ENCODE results near the gene STT3B. TPM values are rescaled to one million over a fixed set of nuclear protein-coding genes. Genes with fewer than 3 reads are reported as not detected.

Gene STT3B
- polyA plus RNA-seq, 4 donors: 183 to 209 (median 196) TPM

GRCh38 chr3:31515486-31516284 is 17.0 kb upstream of the STT3B start:
- no peak for DNase-seq (ENCODE audit: low read depth in 4 of 4, low spot score in 3 of 4)

DNA sequence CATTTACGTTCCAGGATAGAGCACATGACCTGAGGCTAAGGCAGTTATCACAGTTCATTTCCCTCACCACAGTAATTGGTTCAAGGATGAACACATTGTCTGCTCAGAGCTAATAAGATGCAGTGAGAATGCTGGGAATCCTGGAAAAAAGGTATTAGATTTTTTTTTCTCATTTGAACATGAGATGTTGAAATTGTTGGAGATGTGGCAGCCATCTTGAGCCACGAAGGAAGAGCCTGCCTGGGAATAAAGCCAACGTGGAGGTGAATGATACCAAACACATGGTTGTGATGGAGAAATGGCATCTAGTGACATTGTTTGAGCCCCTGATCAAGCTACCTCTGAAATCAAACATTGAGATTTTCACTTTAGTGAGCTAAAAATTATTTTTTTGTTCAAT is 16.0 kb upstream of the STT3B start:
- DNase-seq (ENCODE audit: low read depth in 4 of 4, low spot score in 3 of 4): no peak

GRCh38 chr3:31521468-31521867 is 11.3 kb upstream of the STT3B start:
- DNase-seq (ENCODE audit: low read depth in 4 of 4, low spot score in 3 of 4): no peak

DNA sequence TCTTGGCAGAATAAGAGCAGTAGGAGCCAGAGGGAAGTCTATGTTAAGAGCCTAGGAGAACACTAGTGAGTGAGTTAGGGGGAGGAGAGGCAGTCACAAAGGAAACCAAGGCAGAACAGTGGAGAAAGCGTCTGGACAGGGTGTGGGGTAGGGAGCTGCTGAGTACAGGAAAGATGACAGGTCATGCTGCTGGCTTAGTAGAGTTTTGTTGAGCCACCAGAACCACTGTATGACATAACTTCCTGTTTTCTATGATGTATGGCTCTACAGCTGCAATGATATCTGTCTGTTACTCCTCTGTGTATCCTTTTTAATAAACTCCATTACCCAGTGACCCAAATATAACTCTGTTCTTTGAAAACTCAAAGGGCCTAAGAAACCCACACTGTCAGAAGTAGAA is 10.6 kb upstream of the STT3B start:
- DNase-seq (ENCODE audit: low read depth in 4 of 4, low spot score in 3 of 4): no peak

GRCh38 chr3:31523543-31523942 is 9.2 kb upstream of the STT3B start:
- DNase-seq (ENCODE audit: low read depth in 4 of 4, low spot score in 3 of 4): no peak

DNA sequence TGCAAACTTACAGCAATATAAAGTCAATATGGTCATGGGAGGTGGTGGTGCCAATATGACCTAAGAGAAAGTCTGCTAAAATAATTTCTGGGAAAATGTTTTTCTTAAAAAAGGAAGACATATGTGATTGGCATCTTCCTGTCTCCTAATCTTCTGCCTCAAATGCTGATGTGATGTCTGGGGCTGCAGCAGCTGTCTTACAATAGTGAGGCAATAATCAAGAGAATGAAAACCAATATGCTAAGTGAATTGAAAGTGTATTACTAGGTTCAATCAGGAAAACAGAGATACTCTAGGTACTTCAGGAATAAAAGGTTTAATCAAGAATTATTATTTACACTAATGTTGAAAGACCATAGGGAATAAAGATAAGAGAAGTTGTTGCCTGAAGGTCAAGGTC is 7.2 kb upstream of the STT3B start:
- DNase-seq (ENCODE audit: low read depth in 4 of 4, low spot score in 3 of 4): no peak

DNA sequence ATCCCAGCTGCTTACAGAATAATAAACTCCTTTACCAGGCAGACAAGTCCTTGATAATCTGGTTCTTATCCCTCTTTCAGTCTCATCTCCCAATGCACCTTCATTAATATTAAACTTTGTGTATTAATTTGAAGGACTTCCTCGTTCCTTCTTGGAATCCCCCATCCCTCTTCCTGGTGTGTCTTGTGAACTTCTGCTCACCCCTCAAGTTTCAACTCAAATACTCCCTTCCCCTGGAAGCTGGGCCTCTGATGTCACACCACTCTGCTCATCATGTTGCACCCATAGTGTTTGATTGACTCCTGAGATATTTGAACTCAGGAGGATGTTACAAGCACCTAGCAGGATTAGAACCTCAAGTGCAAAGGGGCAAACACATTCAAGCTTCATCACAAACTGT is 3.3 kb upstream of the STT3B start:
- no peak for DNase-seq (ENCODE audit: low read depth in 4 of 4, low spot score in 3 of 4)

- no peak for DNase-seq (ENCODE audit: low read depth in 4 of 4, low spot score in 3 of 4)
Observed at GRCh38 chr3:31530039-31530959, 2.4 kb upstream of the STT3B start.

DNA sequence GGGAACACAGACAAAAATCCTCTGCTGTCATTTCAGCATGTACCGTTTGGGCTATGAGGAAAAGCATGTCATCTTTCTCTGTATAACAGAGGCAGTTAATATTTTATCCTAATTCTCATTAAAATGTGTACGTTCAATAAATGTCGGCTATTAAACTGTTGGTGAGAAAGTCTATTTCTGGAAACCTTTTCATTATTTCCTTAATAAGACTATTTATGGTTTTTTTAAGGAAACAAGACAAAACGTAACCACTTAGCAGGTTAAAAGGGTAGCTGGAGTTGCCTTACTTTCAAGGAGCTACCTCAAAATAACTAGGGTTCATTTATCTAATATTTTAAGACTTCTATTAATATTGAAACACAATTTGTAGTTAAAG is 1.8 kb upstream of the STT3B start:
- no peak for DNase-seq (ENCODE audit: low read depth in 4 of 4, low spot score in 3 of 4)

DNA sequence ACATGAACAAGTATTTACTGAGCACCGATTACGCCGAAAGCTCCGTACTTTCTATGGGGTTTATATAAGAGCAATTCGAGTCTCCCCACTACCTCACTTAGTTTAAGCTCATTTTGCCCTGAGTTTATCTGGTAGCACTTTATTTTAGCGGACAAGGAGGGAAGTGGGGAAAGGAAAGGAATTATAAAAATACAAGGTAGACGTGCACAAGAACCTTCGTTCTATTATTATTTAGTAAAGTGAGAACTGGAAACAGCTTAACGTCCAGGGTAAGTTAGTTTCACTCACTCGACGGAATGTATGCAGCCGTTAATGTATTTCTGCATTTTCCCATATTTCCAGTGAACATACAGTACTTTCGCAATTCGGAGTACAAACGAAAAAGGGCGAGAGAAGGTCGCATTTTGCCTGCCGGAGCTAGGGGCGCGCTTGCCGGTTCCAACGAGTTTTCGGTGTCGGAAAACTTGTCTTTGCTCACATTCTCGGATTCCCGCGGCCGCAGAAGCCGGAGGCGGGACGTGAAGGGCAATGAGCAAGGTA is 1.2 kb upstream of the STT3B start:
- peak in 1 of 4 donors; percentile 2 for DNase-seq (ENCODE audit: low read depth in 4 of 4, low spot score in 3 of 4)

- DNase-seq (ENCODE audit: low read depth in 4 of 4, low spot score in 3 of 4): peak; percentile 97 to 98 (median 98)
Observed at GRCh38 chr3:31531992-31532586, 636 bp upstream of the STT3B start.

DNA sequence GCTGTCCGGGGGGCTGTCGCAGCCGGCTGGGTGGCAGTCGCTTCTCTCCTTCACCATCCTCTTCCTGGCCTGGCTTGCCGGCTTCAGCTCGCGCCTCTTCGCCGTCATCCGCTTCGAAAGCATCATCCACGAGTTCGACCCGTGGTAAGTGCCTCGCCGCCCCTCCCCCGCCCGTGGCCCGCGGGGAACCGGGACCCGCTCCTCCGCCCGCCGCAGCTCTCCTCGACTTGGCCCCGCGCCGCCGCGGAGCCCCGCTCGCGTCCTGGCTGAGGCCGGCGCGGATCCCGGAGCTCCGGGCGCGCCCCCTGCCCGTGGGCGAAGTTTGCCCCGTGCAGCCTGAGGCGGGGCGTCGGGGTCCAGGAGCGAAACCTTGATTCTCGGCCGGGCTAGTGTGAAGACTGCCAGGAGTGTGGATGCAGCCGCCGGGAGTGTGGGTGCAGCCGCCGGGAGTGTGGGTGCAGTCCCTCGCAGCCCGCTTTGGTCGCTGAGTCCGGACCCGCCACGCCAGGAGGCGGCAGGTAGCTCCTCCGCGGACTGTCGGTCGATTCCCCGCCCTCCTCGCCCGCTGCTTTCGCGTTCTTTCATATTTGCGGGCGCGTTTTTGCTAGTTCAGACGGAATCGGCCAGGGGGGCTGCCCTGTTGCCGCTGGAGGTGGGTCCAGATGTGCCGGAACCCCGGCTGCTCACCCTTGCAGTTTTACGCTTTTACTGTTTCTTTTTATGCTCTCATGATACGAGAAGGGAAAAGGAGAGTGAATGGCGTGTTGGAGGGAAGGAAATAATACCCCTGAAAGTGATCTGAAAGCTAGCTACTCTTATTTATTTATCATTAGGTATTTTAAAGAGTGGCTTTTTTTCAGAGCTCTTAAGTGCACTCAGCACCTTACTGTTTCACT is 692 bp downstream of the STT3B start:
- peak; percentile 20 to 35 (median 32) for DNase-seq (ENCODE audit: low read depth in 4 of 4, low spot score in 3 of 4)

- DNase-seq (ENCODE audit: low read depth in 4 of 4, low spot score in 3 of 4): peak in 2 of 4 donors; percentile 5 to 36
Observed at GRCh38 chr3:31534065-31534425, 1.3 kb downstream of the STT3B start.

DNA sequence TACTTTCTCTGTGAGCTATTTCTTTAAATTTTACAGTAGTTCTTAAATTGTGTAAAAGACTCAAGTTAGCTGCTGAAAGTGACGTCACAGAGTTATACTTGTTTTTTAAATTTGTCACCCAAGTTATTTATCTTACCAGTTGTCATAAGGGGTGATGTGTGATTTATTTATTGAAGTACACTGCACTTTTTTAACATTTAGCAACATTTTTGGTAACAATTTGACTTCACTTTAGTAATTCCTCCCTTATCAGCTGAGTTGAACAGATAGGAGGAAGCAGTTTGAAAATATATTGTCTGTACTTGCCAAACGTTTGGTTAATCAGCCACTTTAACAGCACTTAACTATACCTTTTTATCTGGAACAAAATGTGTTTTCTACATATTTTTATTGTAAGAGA is 3.8 kb downstream of the STT3B start:
- no peak for DNase-seq (ENCODE audit: low read depth in 4 of 4, low spot score in 3 of 4)

GRCh38 chr3:31538801-31539200 is 6.1 kb downstream of the STT3B start:
- no peak for DNase-seq (ENCODE audit: low read depth in 4 of 4, low spot score in 3 of 4)

GRCh38 chr3:31539275-31539674 is 6.5 kb downstream of the STT3B start:
- DNase-seq (ENCODE audit: low read depth in 4 of 4, low spot score in 3 of 4): no peak

DNA sequence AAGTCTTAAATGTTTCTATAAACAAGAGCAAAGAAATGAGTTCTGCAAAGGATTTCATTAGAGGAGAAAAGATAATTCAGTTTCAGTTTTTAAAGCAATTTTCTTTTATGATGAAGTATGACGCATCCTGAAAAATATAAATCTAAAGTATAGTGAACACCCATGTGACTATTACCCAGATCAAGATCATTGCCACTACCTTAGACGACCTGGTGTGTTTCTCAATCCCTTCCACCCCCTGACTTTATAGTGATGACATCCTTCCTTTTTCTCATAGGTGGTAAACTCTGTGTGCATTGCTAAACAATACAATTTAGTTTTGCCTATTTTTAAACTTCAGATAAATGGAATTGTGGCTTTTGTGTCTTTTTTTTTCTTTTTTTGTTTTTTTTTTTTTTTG is 8.4 kb downstream of the STT3B start:
- no peak for DNase-seq (ENCODE audit: low read depth in 4 of 4, low spot score in 3 of 4)

- DNase-seq (ENCODE audit: low read depth in 4 of 4, low spot score in 3 of 4): no peak
Observed at GRCh38 chr3:31542246-31542645, 9.5 kb downstream of the STT3B start.

GRCh38 chr3:31543375-31543774 is 10.7 kb downstream of the STT3B start:
- DNase-seq (ENCODE audit: low read depth in 4 of 4, low spot score in 3 of 4): no peak

- no peak for DNase-seq (ENCODE audit: low read depth in 4 of 4, low spot score in 3 of 4)
Observed at GRCh38 chr3:31544634-31545033, 11.9 kb downstream of the STT3B start.
